NCI-H2196 treated with DMSO at 0.1 percent for 48 hours (cell line): Measurements from ENCODE around the gene FAM161B.

ENCODE experiments used
- DNase-seq: peaks from one replicate; lab custom pipeline; 2025; ENCODE audit not compliant: unreplicated experiment; lab: John Stamatoyannopoulos, UW

The FAM161B gene

GRCh38 chr14:73884438-73885190 lies 65.3 kb downstream of the FAM161B start:
- no peak for DNase-seq
